ENCODE measurements around the gene MAPK10. TPM values are rescaled to one million over a fixed set of nuclear protein-coding genes. Genes with fewer than 3 reads are reported as not detected.

MAPK10 gene
- total and polyA plus RNA-seq, 2 donors (not counting 3 experiments of a cell fraction or from before 2014, with no cell fraction given), result 0.17 TPM; not detected in 1

DNA sequence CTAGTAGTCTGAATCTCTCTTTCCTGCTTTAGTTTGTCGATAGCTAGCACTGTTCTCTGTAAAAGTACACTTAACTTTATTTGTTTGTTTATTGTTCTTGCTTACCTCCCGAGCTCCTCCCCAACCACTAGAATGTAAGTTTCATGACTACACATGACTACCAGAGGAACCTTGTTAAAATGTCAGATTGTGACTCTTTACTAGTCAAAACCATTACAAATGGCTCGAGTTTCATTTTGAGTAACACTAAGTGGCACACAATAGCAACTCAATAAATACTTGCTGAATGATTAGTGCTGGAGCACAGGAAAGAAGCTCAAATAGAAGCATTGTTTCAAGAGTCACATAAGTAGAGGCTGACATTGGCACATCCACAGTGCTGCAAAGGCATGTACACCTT is 116.1 kb downstream of the MAPK10 start:
- no peaks in the 10 kb centered on the region for H3K27me3 ChIP-seq (ENCODE audit: control insufficient read depth in 2 of 2, insufficient read depth in 2 of 2, low read length in 2 of 2)
- H3K4me3 ChIP-seq (replicated peaks in 1 of 3; ENCODE audit: insufficient read depth in 1 of 3, low read depth in 1 of 3, low read length in 3 of 3), result no peak overlapping the region
- H3K9me3 ChIP-seq (replicated peaks; ENCODE audit: control insufficient read depth, insufficient read depth, low read length), result no peaks in the 10 kb centered on the region
- H3K9ac ChIP-seq (replicated peaks; ENCODE audit: extremely low read depth, insufficient read depth, low read length), result no peak overlapping the region
- no TSS peak for BruUV-seq (replicated peaks)
- H3K4me1 ChIP-seq (ENCODE audit: control insufficient read depth, extremely low read depth, insufficient read depth, low read length), result no peaks in the 10 kb centered on the region
- dilution Hi-C loops (cut with MboI; ENCODE audit: extremely low pct_ligation_motif_present, low sequenced_read_pairs), result no loop called here
- H3K4me2 ChIP-seq (ENCODE audit: insufficient read depth, low read length), result no peak overlapping the region
- intact Hi-C loops (cut with micrococcal nuclease), result no loop called here
- H3K9me1 ChIP-seq (replicated peaks; ENCODE audit: control insufficient read depth, extremely low read depth, insufficient read depth, low read length), result no peaks in the 10 kb centered on the region
- no peaks in the 10 kb centered on the region for H3K36me3 ChIP-seq (ENCODE audit: control insufficient read depth in 2 of 2, extremely low read depth in 1 of 2, insufficient read depth in 2 of 2, low read length in 2 of 2)
- FAIRE-seq (no peak), DNase-seq (ENCODE audit: low read depth, low spot score) (no peak)
- H2AFZ ChIP-seq (ENCODE audit: low read depth, low read length), result no peak overlapping the region
- no peaks in the 10 kb centered on the region for H4K20me1 ChIP-seq (replicated peaks; ENCODE audit: control insufficient read depth, extremely low read depth, insufficient read depth, low read length)
- no peak for TF ChIP-seq MYC (IDR thresholded peaks at IDR 0.05; ENCODE audit: low read depth, low read length)
- no peak for TF ChIP-seq JUN (IDR thresholded peaks at IDR 0.05; ENCODE audit: borderline replicate concordance, insufficient read depth, insufficient read length, low read depth)
- no peak for TF ChIP-seq POLR2A (IDR thresholded peaks at IDR 0.05; ENCODE audit: low read depth, low read length)
- TF ChIP-seq GATA2 (IDR thresholded peaks at IDR 0.05; ENCODE audit: insufficient read depth, insufficient read length, low read depth, low read length), result no peak
- no peak for TF ChIP-seq POLR2AphosphoS5 (IDR thresholded peaks at IDR 0.05; ENCODE audit: insufficient read depth, low read depth, low read length)
- TF ChIP-seq EZH2 (IDR thresholded peaks at IDR 0.05; ENCODE audit: borderline replicate concordance, low read depth, low read length, severe bottlenecking), result no peak
- H3K27ac ChIP-seq (ENCODE audit: insufficient read depth, low read depth, low read length), result no peak overlapping the region
- ChIA-PET CTCF (interaction anchor here (1.2 kb wide), 1 partner anchor 23 kb away, joined by 3 read pairs; no protein-coding TSS in a partner anchor), POLR2A (no interaction called here)
- no peaks in the 10 kb centered on the region for H3K79me2 ChIP-seq (ENCODE audit: control insufficient read depth, insufficient read depth, low read length)

DNA sequence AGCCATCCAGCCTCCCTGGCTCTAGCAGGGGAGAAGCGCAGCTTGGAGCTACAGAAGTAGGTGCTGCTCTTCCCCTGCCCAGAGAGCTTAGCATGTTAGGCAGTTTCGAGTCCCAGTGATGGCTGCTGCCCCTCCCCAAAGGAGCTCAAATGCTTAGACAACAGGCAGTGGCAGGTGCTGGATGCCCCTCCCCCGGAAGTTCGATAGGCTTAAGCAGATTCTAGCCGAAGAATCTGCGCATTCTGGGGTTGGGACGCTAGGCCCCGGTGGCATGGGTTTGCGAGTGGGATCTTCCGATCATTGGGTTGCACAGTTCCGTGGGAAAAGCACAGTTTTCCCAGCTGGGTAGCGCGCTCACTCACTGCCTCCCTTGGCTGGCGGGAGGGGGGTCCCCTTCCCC is 117.2 kb downstream of the MAPK10 start:
- Histone ChIP-seq H3K4me3 (replicated peaks in 1 of 3; ENCODE audit: insufficient read depth in 1 of 3, low read depth in 1 of 3, low read length in 3 of 3) (no peak overlapping the region), H3K36me3 (ENCODE audit: control insufficient read depth in 2 of 2, extremely low read depth in 1 of 2, insufficient read depth in 2 of 2, low read length in 2 of 2) (no peaks in the 10 kb centered on the region), H3K4me1 (ENCODE audit: control insufficient read depth, extremely low read depth, insufficient read depth, low read length) (no peaks in the 10 kb centered on the region), H3K9me1 (replicated peaks; ENCODE audit: control insufficient read depth, extremely low read depth, insufficient read depth, low read length) (no peaks in the 10 kb centered on the region), H3K27me3 (ENCODE audit: control insufficient read depth in 2 of 2, insufficient read depth in 2 of 2, low read length in 2 of 2) (no peaks in the 10 kb centered on the region), H2AFZ (ENCODE audit: low read depth, low read length) (no peak overlapping the region), H3K27ac (ENCODE audit: insufficient read depth, low read depth, low read length) (no peak overlapping the region), H3K9me3 (replicated peaks; ENCODE audit: control insufficient read depth, insufficient read depth, low read length) (no peaks in the 10 kb centered on the region), H3K4me2 (ENCODE audit: insufficient read depth, low read length) (no peak overlapping the region), H3K79me2 (ENCODE audit: control insufficient read depth, insufficient read depth, low read length) (no peaks in the 10 kb centered on the region), H3K9ac (replicated peaks; ENCODE audit: extremely low read depth, insufficient read depth, low read length) (no peak overlapping the region), H4K20me1 (replicated peaks; ENCODE audit: control insufficient read depth, extremely low read depth, insufficient read depth, low read length) (no peaks in the 10 kb centered on the region)
- FAIRE-seq, result no peak
- dilution Hi-C loops (cut with MboI; ENCODE audit: extremely low pct_ligation_motif_present, low sequenced_read_pairs) (no loop called here), intact Hi-C loops (cut with micrococcal nuclease) (no loop called here)
- ChIA-PET CTCF (no interaction called here), POLR2A (no interaction called here)
- no TSS peak for BruUV-seq (replicated peaks)
- TF ChIP-seq, protein P1, sequence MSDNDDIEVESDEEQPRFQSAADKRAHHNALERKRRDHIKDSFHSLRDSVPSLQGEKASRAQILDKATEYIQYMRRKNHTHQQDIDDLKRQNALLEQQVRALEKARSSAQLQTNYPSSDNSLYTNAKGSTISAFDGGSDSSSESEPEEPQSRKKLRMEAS (IDR thresholded peaks at IDR 0.05; ENCODE audit: insufficient read depth, insufficient read length), result no peak
- TF ChIP-seq POLR2AphosphoS5 (IDR thresholded peaks at IDR 0.05; ENCODE audit: insufficient read depth, low read depth, low read length) (no peak), MYC (IDR thresholded peaks at IDR 0.05; ENCODE audit: low read depth, low read length) (no peak), JUN (IDR thresholded peaks at IDR 0.05; ENCODE audit: borderline replicate concordance, insufficient read depth, insufficient read length, low read depth) (no peak), POLR2A (IDR thresholded peaks at IDR 0.05; ENCODE audit: low read depth, low read length) (no peak)
- TF ChIP-seq, protein P2, sequence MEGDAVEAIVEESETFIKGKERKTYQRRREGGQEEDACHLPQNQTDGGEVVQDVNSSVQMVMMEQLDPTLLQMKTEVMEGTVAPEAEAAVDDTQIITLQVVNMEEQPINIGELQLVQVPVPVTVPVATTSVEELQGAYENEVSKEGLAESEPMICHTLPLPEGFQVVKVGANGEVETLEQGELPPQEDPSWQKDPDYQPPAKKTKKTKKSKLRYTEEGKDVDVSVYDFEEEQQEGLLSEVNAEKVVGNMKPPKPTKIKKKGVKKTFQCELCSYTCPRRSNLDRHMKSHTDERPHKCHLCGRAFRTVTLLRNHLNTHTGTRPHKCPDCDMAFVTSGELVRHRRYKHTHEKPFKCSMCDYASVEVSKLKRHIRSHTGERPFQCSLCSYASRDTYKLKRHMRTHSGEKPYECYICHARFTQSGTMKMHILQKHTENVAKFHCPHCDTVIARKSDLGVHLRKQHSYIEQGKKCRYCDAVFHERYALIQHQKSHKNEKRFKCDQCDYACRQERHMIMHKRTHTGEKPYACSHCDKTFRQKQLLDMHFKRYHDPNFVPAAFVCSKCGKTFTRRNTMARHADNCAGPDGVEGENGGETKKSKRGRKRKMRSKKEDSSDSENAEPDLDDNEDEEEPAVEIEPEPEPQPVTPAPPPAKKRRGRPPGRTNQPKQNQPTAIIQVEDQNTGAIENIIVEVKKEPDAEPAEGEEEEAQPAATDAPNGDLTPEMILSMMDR (IDR thresholded peaks at IDR 0.05; ENCODE audit: extremely low read depth in 1 of 2, insufficient read depth in 1 of 2, low read depth in 1 of 2, low read length in 2 of 2), result no peak
- no peak for DNase-seq (ENCODE audit: low read depth, low spot score)

Data from endothelial cell of umbilical vein (primary cell).